ENCODE data around the gene ZNF689.

- TF ChIP-seq CTCF (IDR thresholded peaks at IDR 0.05) (no peak), POLR2A (IDR thresholded peaks at IDR 0.05; ENCODE audit: low read length) (peak; percentile 55), HOXA7 (CRISPR knock-in tag; IDR thresholded peaks at IDR 0.05) (no peak), EP300 (IDR thresholded peaks at IDR 0.05) (no peak), KDM1A (IDR thresholded peaks at IDR 0.05; ENCODE audit: low read depth) (no peak), CEBPB (IDR thresholded peaks at IDR 0.05) (no peak), REST (IDR thresholded peaks at IDR 0.05) (peak; percentile 74), FOSL2 (IDR thresholded peaks at IDR 0.05) (no peak), FOSL2 (CRISPR knock-in tag; IDR thresholded peaks at IDR 0.05) (peak; percentile 89)
- TF ChIP-seq, protein P1, sequence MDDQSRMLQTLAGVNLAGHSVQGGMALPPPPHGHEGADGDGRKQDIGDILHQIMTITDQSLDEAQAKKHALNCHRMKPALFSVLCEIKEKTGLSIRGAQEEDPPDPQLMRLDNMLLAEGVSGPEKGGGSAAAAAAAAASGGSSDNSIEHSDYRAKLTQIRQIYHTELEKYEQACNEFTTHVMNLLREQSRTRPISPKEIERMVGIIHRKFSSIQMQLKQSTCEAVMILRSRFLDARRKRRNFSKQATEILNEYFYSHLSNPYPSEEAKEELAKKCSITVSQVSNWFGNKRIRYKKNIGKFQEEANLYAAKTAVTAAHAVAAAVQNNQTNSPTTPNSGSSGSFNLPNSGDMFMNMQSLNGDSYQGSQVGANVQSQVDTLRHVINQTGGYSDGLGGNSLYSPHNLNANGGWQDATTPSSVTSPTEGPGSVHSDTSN (IDR thresholded peaks at IDR 0.05): no peak
- TF ChIP-seq, protein P2, sequence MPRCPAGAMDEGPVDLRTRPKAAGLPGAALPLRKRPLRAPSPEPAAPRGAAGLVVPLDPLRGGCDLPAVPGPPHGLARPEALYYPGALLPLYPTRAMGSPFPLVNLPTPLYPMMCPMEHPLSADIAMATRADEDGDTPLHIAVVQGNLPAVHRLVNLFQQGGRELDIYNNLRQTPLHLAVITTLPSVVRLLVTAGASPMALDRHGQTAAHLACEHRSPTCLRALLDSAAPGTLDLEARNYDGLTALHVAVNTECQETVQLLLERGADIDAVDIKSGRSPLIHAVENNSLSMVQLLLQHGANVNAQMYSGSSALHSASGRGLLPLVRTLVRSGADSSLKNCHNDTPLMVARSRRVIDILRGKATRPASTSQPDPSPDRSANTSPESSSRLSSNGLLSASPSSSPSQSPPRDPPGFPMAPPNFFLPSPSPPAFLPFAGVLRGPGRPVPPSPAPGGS (IDR thresholded peaks at IDR 0.05): peak; percentile 59; the same call in 1 of the 3 replicates
- TF ChIP-seq, protein P3, sequence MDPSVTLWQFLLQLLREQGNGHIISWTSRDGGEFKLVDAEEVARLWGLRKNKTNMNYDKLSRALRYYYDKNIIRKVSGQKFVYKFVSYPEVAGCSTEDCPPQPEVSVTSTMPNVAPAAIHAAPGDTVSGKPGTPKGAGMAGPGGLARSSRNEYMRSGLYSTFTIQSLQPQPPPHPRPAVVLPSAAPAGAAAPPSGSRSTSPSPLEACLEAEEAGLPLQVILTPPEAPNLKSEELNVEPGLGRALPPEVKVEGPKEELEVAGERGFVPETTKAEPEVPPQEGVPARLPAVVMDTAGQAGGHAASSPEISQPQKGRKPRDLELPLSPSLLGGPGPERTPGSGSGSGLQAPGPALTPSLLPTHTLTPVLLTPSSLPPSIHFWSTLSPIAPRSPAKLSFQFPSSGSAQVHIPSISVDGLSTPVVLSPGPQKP (IDR thresholded peaks at IDR 0.05; ENCODE audit: low read depth, low read length): no peak
These were observed 52.0 kb downstream of the ZNF689 start, which contains the start of gene ZNF764 for GRCh38 chr16:30557957-30558788.

All from A549 (cell line).